ENCODE data around the gene DAB2IP.

Gene DAB2IP

DNA sequence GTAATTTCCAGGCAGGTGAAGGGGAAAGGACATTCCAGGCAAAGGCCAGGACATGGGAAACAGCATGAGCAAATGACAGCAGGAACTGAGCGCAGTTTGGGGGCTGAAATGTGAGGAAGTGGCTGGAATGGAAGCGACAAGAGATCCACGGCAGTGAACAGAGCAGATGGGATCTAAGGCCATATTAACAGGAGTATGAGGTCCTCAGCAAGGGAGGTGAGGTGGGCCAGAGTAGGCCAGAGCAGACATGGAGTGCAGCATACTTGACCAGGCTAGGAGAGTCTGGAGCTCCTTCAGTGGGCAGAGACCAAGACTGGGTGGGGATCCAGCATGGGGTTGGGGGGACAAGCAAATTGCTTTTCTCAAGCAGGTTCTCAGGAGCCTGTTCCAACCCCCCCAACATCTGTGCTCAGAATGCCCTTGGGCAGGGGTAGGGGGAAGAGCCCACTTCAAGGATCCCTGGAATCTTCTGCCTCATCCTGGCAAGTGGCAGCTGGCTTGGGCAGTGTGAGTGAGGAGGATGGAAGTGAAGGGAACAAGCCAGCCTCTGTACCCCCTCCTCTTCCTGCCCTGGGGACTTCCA lies 34.5 kb downstream of the DAB2IP start:
- ATAC-seq (no peak), DNase-seq (no peak)

DNA sequence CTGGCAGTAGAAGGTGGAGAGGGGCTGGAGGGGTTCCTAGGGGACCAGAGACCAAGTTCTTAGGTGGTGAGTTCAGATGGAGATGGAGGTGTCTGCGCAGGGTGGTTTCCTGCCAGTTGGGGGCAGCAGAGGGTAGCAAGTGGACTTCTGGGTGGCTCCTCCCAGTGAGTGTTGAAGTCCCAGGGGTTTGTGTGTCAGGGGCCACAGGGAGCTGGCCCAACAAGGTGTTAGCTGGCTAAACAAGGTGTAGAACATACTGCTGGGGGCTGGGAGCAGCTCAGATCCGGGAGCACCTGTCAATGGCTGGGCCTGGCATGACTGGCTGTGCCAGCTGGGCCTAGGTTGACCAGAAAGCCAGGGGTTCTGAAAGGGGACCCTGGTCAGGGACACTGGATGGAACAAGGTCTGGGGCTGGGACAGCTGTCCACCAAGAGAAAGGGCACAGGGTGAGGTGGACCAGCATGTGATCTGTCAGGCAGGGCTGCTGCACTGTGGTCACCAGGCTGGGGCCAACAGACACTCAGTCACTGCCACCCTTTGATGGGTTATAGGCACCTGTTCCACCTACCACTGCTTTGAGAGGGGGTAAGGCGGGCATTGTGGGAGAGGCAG lies 35.6 kb downstream of the DAB2IP start:
- ATAC-seq = peak; percentile 78
- peak; percentile 78 for DNase-seq

- DNase-seq = no peak
These were observed 36.8 kb downstream of the DAB2IP start for GRCh38 chr9:121688146-121688680.

GRCh38 chr9:121688681-121689080 lies 37.2 kb downstream of the DAB2IP start:
- no peak for DNase-seq
- ATAC-seq = no peak

More at GRCh38 chr9:121688146-121688680, 36.8 kb downstream of the DAB2IP start:
- no peak for ATAC-seq

DNA sequence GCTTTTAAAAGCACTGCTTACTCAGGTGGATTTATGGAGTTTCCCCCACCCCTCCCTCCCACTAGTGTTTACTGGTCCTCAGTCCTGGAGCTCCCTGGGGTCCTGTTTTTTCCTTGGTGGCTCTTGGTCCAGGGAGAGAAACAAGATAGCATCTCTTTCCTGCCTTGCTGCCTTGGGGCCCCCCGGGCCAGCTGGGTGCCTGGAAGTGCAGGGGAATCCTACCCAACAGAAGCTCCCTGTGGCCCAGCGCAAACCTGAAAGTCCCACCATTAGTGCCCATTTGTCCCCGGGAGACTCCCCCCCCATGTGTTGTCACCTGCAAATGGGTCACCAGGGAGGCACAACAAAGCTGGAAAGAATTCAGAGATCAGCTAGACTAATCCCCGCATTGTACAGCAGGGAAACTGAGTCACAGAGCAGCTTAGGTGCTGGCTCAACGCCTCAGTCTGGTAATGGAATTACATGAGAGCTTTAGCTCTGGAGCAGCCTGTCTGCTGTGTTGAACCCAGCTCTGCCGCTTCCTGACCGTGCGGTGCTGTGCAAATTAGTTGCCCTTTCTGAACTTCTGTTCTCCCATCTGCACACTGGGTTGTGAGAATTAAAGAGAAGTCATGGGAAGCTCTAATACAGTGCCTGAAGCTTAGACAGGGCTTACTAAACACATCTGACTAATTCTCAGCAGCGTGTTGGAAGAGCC lies 38.2 kb downstream of the DAB2IP start:
- ATAC-seq (no peak), DNase-seq (no peak)

- DNase-seq (no peak), ATAC-seq (no peak)
These were observed 38.9 kb downstream of the DAB2IP start for GRCh38 chr9:121690316-121690715.

DNA sequence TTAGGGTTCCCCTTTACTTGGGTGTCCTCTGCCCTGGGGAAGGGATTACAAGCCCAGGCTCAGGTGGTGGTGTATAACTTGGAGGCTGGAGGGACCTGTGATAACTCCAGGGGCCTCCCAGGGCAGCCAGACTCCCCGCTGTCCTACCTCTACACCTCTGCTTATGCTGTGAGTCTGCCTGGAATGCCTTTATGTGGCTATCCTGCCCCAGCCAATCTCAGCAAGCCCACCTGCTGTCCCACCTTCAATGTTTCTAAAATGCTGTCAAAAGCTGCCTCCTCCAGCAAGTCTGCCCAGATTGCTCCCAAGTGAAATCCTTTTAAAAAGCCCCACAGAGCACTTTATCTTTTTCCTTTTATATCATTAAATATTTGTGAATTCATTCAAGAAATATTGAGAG lies 39.3 kb downstream of the DAB2IP start:
- ATAC-seq = no peak
- no peak for DNase-seq

- DNase-seq = no peak
- no peak for ATAC-seq
These were observed 40.5 kb downstream of the DAB2IP start for GRCh38 chr9:121691890-121692289.

GRCh38 chr9:121692606-121693387 lies 41.4 kb downstream of the DAB2IP start:
- no peak for DNase-seq

DNA sequence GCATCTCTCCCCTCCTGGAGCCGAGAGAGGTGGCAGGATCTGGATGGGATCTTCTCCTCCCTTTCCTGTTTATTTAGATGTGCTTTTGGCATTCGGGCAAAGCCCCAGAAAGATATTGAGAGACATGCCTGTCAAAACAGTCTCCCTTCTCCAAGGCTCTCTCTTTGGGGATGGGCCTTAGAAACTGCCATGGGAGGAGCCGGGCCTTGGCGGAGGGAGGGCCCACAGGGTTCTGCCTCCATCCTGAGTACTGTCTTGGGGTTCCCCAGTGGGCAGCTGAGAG lies 41.9 kb downstream of the DAB2IP start:
- DNase-seq = no peak
- ATAC-seq = no peak

More at GRCh38 chr9:121692606-121693387, 41.4 kb downstream of the DAB2IP start:
- no peak for ATAC-seq

DNA sequence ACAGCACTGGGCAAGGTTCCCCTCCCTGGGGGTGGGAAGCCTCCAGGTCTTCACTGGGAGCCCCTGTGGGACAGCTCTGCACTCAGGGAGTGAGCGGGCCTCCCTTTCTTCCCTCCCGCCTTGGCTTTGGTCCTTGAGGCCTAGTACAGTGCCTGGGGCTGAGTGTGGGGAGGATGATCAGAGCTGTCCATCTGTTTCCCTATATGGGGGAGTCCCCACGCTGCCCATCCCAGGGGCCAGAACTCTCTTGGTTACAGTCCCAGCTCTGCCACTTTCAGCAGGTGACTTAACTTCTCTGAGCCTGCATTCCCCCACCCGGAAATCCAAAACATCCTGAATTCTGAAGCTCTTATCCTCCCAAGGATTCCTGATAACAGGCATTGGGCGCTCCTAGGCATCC lies 42.6 kb downstream of the DAB2IP start:
- no peak for ATAC-seq
- DNase-seq = no peak

DNA sequence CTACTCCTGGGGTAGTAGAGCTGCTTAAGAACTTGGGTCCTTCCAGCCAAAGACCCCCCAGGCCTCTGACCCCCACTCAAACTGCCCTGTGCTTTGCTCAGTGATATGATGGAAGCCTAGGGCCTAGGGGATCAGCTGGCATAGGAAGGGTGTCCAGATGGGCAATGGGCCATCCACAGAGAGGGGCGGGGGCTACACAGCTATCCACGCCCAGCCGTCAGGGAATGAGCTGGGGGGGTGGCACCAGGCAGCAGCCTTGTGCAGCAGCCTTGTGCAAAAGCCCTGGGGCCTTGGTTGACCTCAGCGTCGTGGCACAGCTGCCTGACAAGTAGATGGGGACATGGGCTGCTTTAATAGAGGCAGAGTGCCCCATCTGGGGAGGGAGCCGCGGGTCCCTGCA lies 43.2 kb downstream of the DAB2IP start:
- ATAC-seq = no peak
- DNase-seq = no peak

GRCh38 chr9:121696930-121697329 lies 45.5 kb downstream of the DAB2IP start:
- DNase-seq = no peak
- no peak for ATAC-seq

DNA sequence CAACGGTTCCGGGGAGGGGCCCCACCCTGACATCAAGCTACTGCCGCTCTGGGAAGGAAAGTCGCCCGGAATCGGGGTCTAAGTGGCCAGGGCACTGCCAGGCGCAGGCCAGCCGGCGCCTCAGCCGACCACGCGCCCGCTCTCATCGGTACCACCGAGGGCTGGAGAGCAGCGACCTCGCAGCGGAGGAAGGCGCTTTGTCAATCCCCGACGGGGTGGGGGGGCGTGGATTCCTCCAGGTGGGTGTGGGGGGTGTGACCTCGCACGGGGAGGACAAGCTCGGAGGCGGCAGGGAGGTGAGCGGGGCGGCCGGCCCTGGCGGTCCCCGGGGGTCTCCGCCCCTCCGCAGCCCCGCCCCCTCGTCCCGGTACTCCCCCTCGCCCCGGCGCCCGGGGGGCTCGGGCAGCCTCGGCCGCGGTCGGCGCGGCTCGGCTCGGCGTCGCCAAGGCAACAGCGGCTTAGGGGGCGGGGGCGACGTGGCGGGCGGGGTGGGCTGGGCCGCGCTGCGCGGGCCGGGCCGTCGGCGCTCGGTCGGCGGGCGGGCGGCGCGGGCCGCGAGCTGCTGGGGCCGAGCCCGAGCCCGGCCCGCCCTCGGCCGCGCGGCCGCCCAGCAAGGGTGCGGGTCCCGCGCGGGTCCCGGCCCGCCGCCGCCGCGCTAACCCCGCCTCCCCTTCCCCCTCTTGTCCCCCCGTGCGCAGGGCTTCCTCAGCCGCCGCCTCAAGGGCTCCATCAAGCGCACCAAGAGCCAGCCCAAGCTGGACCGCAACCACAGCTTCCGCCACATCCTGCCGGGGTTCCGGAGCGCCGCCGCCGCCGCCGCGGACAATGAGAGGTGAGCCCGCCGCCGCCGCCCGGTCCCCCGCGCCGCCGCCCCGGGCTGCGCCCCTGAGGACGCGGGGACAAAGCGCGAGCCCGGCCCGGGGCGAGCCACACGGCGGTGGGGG lies 47.5 kb downstream of the DAB2IP start:
- peak; percentile 61 for DNase-seq
- ATAC-seq = peak; percentile 50

- ATAC-seq (no peak), DNase-seq (no peak)
These were observed 48.2 kb downstream of the DAB2IP start for GRCh38 chr9:121699571-121700164.

GRCh38 chr9:121700165-121700831 lies 48.9 kb downstream of the DAB2IP start:
- DNase-seq = peak; percentile 31

DNA sequence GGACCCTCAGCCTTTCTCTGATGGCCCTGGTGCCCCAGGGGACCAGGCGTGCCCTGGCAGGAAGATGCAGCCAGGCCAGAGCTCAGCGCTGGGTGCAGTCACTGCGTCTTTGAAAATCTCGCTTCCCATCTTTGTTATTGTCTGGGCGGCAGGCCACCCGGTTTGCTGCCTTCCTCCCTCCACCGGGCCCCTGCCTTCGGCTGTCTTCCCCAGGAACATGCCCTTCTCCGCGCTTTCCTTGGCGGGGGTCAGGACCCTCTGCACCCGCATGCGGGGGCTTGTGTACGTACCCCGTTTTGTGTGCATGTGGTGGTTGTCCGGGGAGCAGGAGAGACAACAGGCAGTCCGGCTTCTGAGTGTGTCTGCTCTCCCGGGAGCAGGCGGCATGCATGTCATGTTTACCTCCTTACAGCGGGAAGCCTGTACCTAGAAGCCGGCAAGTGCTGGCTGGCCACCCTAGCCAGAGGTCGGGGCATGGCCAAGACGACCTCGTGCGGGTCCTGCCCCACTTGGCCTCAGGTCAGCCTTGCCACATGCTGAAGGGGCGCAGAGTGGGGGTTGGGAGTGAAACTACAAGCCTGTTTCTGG lies 49.5 kb downstream of the DAB2IP start:
- DNase-seq = no peak
- no peak for ATAC-seq

More at GRCh38 chr9:121700165-121700831, 48.9 kb downstream of the DAB2IP start:
- ATAC-seq = no peak

GRCh38 chr9:121701736-121702261 lies 50.4 kb downstream of the DAB2IP start:
- no peak for ATAC-seq

GRCh38 chr9:121703014-121703734 lies 51.7 kb downstream of the DAB2IP start:
- DNase-seq (no peak), ATAC-seq (no peak)

More at GRCh38 chr9:121701736-121702261, 50.4 kb downstream of the DAB2IP start:
- DNase-seq = no peak

All from stimulated activated naive CD8-positive, alpha-beta T cell treated with anti-CD3 and anti-CD28 coated beads, Interleukin-15, Interleukin-2, amounts not matched to agents 100 U/mL and 50 U/mL, for 24 hours (primary cell).